H9 (cell line): ENCODE results near the gene CISD3. TPM values are rescaled to one million over a fixed set of nuclear protein-coding genes. Genes with fewer than 3 reads are reported as not detected.

ENCODE experiments used
- DNase-seq: peaks from one replicate; pipeline ENCODE4 v3.0.0-alpha.2; 2017
- H2AFZ ChIP-seq: one replicate; pipeline ENCODE4 v1.6.1; 2013; ENCODE audit warnings: mild to moderate bottlenecking, low read length, control low read depth, moderate library complexity
- H2AK5ac ChIP-seq: 2 replicates; pipeline ENCODE4 v1.6.1; 2013; ENCODE audit warnings: low read length, control low read depth, mixed read lengths; ENCODE audit not compliant: insufficient read length
- H2BK120ac ChIP-seq: one replicate; pipeline ENCODE4 v1.6.1; 2013; ENCODE audit warnings: low read depth, mild to moderate bottlenecking, low read length, control low read depth, inconsistent platforms; ENCODE audit not compliant: poor library complexity, severe bottlenecking
- H2BK12ac ChIP-seq: 2 replicates; pipeline ENCODE4 v1.6.1; 2013; ENCODE audit warnings: low read length, control low read depth, mixed read lengths, low read depth; ENCODE audit not compliant: insufficient read length
- H2BK15ac ChIP-seq: 2 replicates; pipeline ENCODE4 v1.6.1; 2013; ENCODE audit warnings: low read depth, low read length, control low read depth
- H2BK20ac ChIP-seq: one replicate; pipeline ENCODE4 v1.6.1; 2013; ENCODE audit warnings: low read depth, mild to moderate bottlenecking, low read length, control low read depth, inconsistent platforms; ENCODE audit not compliant: poor library complexity, severe bottlenecking
- H2BK5ac ChIP-seq: 2 replicates; pipeline ENCODE4 v1.6.1; 2013; ENCODE audit warnings: low read length, control low read depth, mixed read lengths; ENCODE audit not compliant: insufficient read length
- H3K14ac ChIP-seq: 2 replicates; pipeline ENCODE4 v1.6.1; 2013; ENCODE audit warnings: low read length, control low read depth; ENCODE audit not compliant: insufficient read depth
- H3K18ac ChIP-seq: 2 replicates; pipeline ENCODE4 v1.6.1; 2013; ENCODE audit warnings: low read depth, mild to moderate bottlenecking, mixed read lengths, low read length, control low read depth; ENCODE audit not compliant: insufficient read length
- H3K23ac ChIP-seq: 2 replicates; pipeline ENCODE4 v1.6.1; 2013; ENCODE audit warnings: low read length, control low read depth, mixed read lengths, low read depth; ENCODE audit not compliant: insufficient read length
- H3K23me2 ChIP-seq: 2 replicates; pipeline ENCODE4 v1.6.1; 2013; ENCODE audit warnings: low read depth, mild to moderate bottlenecking, mixed read lengths, low read length, control low read depth; ENCODE audit not compliant: insufficient read length, poor library complexity, severe bottlenecking
- H3K27ac ChIP-seq: 2 replicates; pipeline ENCODE4 v1.5.1; 2013; ENCODE audit warnings: low read length, control low read depth, mixed read lengths, low read depth; ENCODE audit not compliant: insufficient read length
- H3K27me3 ChIP-seq: 2 replicates; pipeline ENCODE4 v1.6.1; 2013; ENCODE audit warnings: low read length, control low read depth, inconsistent platforms; ENCODE audit not compliant: insufficient read depth
- H3K4ac ChIP-seq: 2 replicates; pipeline ENCODE4 v1.6.1; 2013; ENCODE audit warnings: low read depth, mild to moderate bottlenecking, control low read depth, inconsistent platforms, low read length, moderate library complexity
- H3K4me1 ChIP-seq: 2 replicates; pipeline ENCODE4 v1.6.1; 2013; ENCODE audit warnings: low read length, control low read depth, inconsistent platforms; ENCODE audit not compliant: insufficient read depth
- H3K4me2 ChIP-seq: 2 replicates; pipeline ENCODE4 v1.6.1; 2013; ENCODE audit warnings: low read length, control low read depth, mixed read lengths; ENCODE audit not compliant: insufficient read length, insufficient read depth
- H3K56ac ChIP-seq: 2 replicates; pipeline ENCODE4 v1.6.1; 2013; ENCODE audit warnings: low read depth, mild to moderate bottlenecking, mixed read lengths, low read length, control low read depth; ENCODE audit not compliant: insufficient read length
- H3K79me1 ChIP-seq: 2 replicates; pipeline ENCODE4 v1.6.1; 2013; ENCODE audit warnings: low read depth, mild to moderate bottlenecking, moderate library complexity, low read length, control low read depth, inconsistent platforms; ENCODE audit not compliant: insufficient read depth, poor library complexity, severe bottlenecking
- H3K79me2 ChIP-seq: 2 replicates; pipeline ENCODE4 v1.6.1; 2013; ENCODE audit warnings: low read length, control low read depth, inconsistent platforms; ENCODE audit not compliant: insufficient read depth
- H3K9ac ChIP-seq: 2 replicates; pipeline ENCODE4 v1.6.1; 2013; ENCODE audit warnings: low read length, control low read depth, mixed read lengths; ENCODE audit not compliant: insufficient read length; ENCODE audit errors: extremely low read depth
- H3K9me3 ChIP-seq: one replicate; pipeline ENCODE4 v1.6.1; 2013; ENCODE audit warnings: low read depth, low read length, inconsistent platforms; ENCODE audit not compliant: control insufficient read depth
- H3T11ph ChIP-seq: one replicate; pipeline ENCODE4 v1.6.1; 2013; ENCODE audit warnings: mild to moderate bottlenecking, low read length, control low read depth, inconsistent platforms
- H4K20me1 ChIP-seq: one replicate; pipeline ENCODE4 v1.6.1; 2013; ENCODE audit not compliant: control insufficient read depth, insufficient read length, insufficient read depth
- H4K5ac ChIP-seq: 2 replicates; pipeline ENCODE4 v1.6.1; 2013; ENCODE audit warnings: low read depth, mild to moderate bottlenecking, mixed read lengths, low read length, control low read depth; ENCODE audit not compliant: insufficient read length
- H4K8ac ChIP-seq: replicated peaks from 2 replicates; pipeline ENCODE4 v1.6.1; 2013; ENCODE audit warnings: low read length, control low read depth, mixed read lengths, low read depth; ENCODE audit not compliant: insufficient read length
- H4K91ac ChIP-seq: 2 replicates; pipeline ENCODE4 v1.6.1; 2013; ENCODE audit warnings: low read depth, mild to moderate bottlenecking, moderate library complexity, mixed read lengths, low read length, control low read depth; ENCODE audit not compliant: insufficient read length
- H3K27ac Mint-ChIP-seq, 3 experiments: 2 replicates in 2 of 3; 3 replicates in 1 of 3; pipeline ENCODE4 v1.8.0; 2020 to 2021; ENCODE audit warnings: mixed read lengths in 3 of 3, mild to moderate bottlenecking in 1 of 3, moderate library complexity in 1 of 3
- H3K27me3 Mint-ChIP-seq: 2 replicates; pipeline ENCODE4 v1.8.0; 2021; ENCODE audit warnings: low read depth, mild to moderate bottlenecking, moderate library complexity, mixed read lengths
- H3K36me3 Mint-ChIP-seq, 3 experiments: 2 replicates in 2 of 3; 3 replicates in 1 of 3; pipeline ENCODE4 v1.8.0; 2020 to 2021; ENCODE audit warnings: low read depth in 3 of 3, mixed read lengths in 3 of 3; ENCODE audit not compliant: insufficient read depth in 1 of 3
- H3K4me1 Mint-ChIP-seq, 2 experiments: 2 replicates each; pipeline ENCODE4 v1.8.0; 2020; ENCODE audit warnings: mixed read lengths in 2 of 2
- H3K4me3 Mint-ChIP-seq, 2 experiments: 2 replicates in 1 of 2; 3 replicates in 1 of 2; pipeline ENCODE4 v1.8.0; 2020 to 2021; ENCODE audit warnings: mild to moderate bottlenecking in 2 of 2, mixed read lengths in 2 of 2, moderate library complexity in 1 of 2
- H3K9me3 Mint-ChIP-seq, 2 experiments: 2 replicates in 1 of 2; 3 replicates in 1 of 2; pipeline ENCODE4 v1.8.0; 2020; ENCODE audit warnings: mild to moderate bottlenecking in 2 of 2, mixed read lengths in 2 of 2, moderate library complexity in 1 of 2
- WGBS: extraction: QIAGEN DNeasy Blood & Tissue Kit; methylation state at CpG from one replicate; pipeline ENCODE4 v1.1.7; 2013; ENCODE audit warnings: missing lambda C conversion rate, low lambda C conversion rate, mixed read lengths; ENCODE audit not compliant: insufficient read length; ENCODE audit errors: extremely low coverage; 5-methylcytosine and 5-hydroxymethylcytosine counted together
- total RNA-seq: library from RNA; stranded (reverse); gene quantifications from 2 replicates; pipeline ENCODE4 v1.2.1, GENCODE V29; 2021
- TF ChIP-seq, protein P1 (sequence below): fragments of 200-600 bp; sonication (generic); conservative IDR thresholded peaks from 3 replicates; pipeline ENCODE4 v1.8.0; 2021; ENCODE audit warnings: antibody characterized with exemption, mild to moderate bottlenecking

CISD3 gene
- total RNA-seq, 1 experiment from 2014 or later: 10.7 TPM

DNA sequence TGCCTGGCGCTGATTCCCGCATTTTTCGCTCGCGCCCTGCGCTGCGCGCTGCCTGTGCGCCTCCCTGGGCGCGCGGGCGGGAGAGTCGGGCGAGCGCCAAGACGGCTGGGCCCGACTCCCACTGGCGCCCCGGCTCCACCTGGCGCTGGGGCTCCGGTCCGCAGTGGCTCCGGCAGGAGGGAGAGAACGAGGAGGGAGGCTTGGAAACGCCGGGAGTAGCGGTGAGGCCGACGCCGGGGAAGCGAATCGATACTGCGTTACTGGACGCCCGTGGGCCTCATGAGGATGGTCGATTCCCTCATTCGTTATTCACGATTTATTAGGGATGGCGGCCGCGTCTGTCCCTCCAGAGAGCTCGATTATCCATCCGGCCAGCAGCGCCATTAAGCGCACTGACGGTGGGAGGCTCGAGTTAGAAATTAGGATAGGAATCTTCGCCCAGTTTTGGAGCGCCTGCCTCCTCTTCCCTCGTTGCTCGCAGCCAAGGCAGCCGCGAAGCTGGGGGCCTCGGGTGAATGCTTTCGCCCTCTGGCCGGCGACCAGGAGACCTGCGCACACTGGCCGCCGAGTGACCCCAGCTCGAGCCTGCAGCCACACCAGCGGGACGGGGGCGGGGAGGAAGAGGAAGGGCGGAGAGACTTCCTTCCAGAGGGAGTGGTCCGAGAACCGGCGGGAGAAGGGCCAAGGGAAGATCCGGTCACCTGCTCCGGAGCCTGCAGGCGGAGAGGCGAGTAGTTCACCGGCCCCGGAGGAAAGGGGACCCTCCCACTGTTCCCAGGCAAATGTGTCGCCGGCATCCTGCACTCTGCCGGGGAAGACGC, 19.3 kb downstream of the CISD3 start:
- H2BK5ac ChIP-seq: no peak overlapping the region
- H3K4me2 ChIP-seq: peak overlapping the region; percentile 98
- H2BK120ac ChIP-seq: no peak overlapping the region
- H3K56ac ChIP-seq: no peak overlapping the region
- H3K79me1 ChIP-seq: no peaks in the 10 kb centered on the region
- H3K36me3 Mint-ChIP-seq: peaks cover 5 to 19% (median 12%) of the 10 kb centered on the region in 3 experiments
- no CpG with 5 or more reads among the region's 79 CpGs for WGBS
- H2AFZ ChIP-seq: no peak overlapping the region
- H4K20me1 ChIP-seq: no peaks in the 10 kb centered on the region
- no peak overlapping the region for H2AK5ac ChIP-seq
- no peak overlapping the region for H3K27ac ChIP-seq
- no peak overlapping the region for H3K23ac ChIP-seq
- peak; percentile 93 for DNase-seq
- peaks cover 11% of the 10 kb centered on the region for H3K27me3 Mint-ChIP-seq
- H2BK12ac ChIP-seq: no peak overlapping the region
- TF ChIP-seq, protein P1, sequence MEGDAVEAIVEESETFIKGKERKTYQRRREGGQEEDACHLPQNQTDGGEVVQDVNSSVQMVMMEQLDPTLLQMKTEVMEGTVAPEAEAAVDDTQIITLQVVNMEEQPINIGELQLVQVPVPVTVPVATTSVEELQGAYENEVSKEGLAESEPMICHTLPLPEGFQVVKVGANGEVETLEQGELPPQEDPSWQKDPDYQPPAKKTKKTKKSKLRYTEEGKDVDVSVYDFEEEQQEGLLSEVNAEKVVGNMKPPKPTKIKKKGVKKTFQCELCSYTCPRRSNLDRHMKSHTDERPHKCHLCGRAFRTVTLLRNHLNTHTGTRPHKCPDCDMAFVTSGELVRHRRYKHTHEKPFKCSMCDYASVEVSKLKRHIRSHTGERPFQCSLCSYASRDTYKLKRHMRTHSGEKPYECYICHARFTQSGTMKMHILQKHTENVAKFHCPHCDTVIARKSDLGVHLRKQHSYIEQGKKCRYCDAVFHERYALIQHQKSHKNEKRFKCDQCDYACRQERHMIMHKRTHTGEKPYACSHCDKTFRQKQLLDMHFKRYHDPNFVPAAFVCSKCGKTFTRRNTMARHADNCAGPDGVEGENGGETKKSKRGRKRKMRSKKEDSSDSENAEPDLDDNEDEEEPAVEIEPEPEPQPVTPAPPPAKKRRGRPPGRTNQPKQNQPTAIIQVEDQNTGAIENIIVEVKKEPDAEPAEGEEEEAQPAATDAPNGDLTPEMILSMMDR: no peak
- peak overlapping the region; percentile 26; the same call in 1 of the 2 replicates for H3K14ac ChIP-seq
- peak overlapping the region in 2 of 3 experiments; percentile 55 to 91; a peak in 3 of 7 replicates for H3K27ac Mint-ChIP-seq
- H3K4me1 Mint-ChIP-seq: peaks cover 39 to 45% of the 10 kb centered on the region in 2 experiments
- no peaks in the 10 kb centered on the region for H3K9me3 ChIP-seq
- no peak overlapping the region for H3K4ac ChIP-seq
- H4K8ac ChIP-seq: no peak overlapping the region
- no peak overlapping the region for H4K91ac ChIP-seq
- H2BK15ac ChIP-seq: no peak overlapping the region
- peaks cover 26% of the 10 kb centered on the region for H3K79me2 ChIP-seq
- H4K5ac ChIP-seq: no peak overlapping the region
- no peak overlapping the region for H2BK20ac ChIP-seq
- H3K27me3 ChIP-seq: no peaks in the 10 kb centered on the region
- peaks cover 0 to 3% of the 10 kb centered on the region in 2 experiments; a peak in 2 of 5 replicates for H3K9me3 Mint-ChIP-seq
- no peak overlapping the region for H3K18ac ChIP-seq
- H3K4me3 Mint-ChIP-seq: peak overlapping the region; percentile 97
- peaks cover 3% of the 10 kb centered on the region; the same call in 1 of the 2 replicates for H3K4me1 ChIP-seq
- H3K23me2 ChIP-seq: peaks cover 37% of the 10 kb centered on the region
- no peak overlapping the region for H3T11ph ChIP-seq
- H3K9ac ChIP-seq: peak overlapping the region; percentile 55
